ENCODE data around the gene ZNF710. TPM values are rescaled to one million over a fixed set of nuclear protein-coding genes. Genes with fewer than 3 reads are reported as not detected.

The ZNF710 gene
- total RNA-seq, 2 experiments from 2014 or later, result 13.8 to 19.0 TPM

DNA sequence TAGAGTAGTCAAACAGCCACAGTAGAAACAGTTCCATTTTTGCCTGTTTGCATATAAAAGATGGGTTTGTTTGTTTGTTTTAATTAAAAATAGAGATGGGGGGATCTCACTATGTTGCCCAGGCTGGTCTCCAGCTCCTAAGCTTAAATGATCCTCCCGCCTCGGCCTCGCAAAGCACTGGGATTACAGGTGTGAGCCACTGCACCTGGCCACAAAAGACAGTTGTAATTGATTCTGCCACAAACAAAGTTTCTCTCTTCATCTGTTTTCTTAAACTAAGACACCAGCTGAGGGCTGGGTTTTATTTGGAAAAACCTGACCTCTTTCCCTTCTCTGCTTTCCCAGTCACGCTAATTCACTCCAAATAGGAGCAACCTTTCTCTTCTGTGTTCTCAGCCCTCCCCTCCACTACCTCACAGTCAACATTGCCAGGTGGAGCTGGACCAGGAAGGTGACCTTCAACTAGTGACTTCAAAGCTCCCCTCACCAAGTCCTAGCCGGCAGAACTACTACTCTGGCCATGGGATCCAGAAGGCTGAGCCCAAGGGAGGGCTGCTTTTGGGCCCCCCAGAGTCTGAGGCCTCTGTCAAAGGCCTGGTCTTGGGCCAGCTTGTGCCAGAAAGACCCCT lies 102.7 kb downstream of the ZNF710 start:
- no peak overlapping the region for H3K4me3 ChIP-seq (ENCODE audit: low read depth, low read length, poor library complexity, severe bottlenecking)
- BruUV-seq (replicated peaks), result no TSS peak
- TF ChIP-seq, protein P1, sequence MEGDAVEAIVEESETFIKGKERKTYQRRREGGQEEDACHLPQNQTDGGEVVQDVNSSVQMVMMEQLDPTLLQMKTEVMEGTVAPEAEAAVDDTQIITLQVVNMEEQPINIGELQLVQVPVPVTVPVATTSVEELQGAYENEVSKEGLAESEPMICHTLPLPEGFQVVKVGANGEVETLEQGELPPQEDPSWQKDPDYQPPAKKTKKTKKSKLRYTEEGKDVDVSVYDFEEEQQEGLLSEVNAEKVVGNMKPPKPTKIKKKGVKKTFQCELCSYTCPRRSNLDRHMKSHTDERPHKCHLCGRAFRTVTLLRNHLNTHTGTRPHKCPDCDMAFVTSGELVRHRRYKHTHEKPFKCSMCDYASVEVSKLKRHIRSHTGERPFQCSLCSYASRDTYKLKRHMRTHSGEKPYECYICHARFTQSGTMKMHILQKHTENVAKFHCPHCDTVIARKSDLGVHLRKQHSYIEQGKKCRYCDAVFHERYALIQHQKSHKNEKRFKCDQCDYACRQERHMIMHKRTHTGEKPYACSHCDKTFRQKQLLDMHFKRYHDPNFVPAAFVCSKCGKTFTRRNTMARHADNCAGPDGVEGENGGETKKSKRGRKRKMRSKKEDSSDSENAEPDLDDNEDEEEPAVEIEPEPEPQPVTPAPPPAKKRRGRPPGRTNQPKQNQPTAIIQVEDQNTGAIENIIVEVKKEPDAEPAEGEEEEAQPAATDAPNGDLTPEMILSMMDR (conservative IDR thresholded peaks at IDR 0.05; ENCODE audit: low read length), result no peak
- no peak overlapping the region for H3K27ac ChIP-seq (ENCODE audit: low read depth, low read length, poor library complexity, severe bottlenecking)
- CTCF ChIA-PET (ENCODE audit: unreplicated experiment), result no interaction called here
- no peaks in the 10 kb centered on the region for H4K20me1 ChIP-seq (ENCODE audit: insufficient read depth, low read length)
- no peaks in the 10 kb centered on the region for H3K9me2 ChIP-seq (ENCODE audit: insufficient read depth, low read length)
- peaks cover 28% of the 10 kb centered on the region for H3K79me2 ChIP-seq (ENCODE audit: insufficient read depth, low read depth, low read length)
- H2AFZ ChIP-seq (ENCODE audit: low read length), result no peak overlapping the region
- H3K9me3 ChIP-seq (ENCODE audit: low read length), result no peaks in the 10 kb centered on the region
- POLR2A ChIA-PET, result interaction anchor here (1.0 kb wide), 2 partner anchors 88 to 336 kb away, joined by 3 read pairs; no protein-coding TSS in a partner anchor
- intact Hi-C loops (cut with micrococcal nuclease; ENCODE audit: unreplicated experiment), result loop anchor here (5.0 kb wide), 2 partner anchors 88 to 128 kb away; partner anchors contain the start of genes CIB1 and GDPGP1
- 0 out of 2 replicates have a peak overlapping the region, but pooled peaks have one; percentile 7 for H3K4me2 ChIP-seq (ENCODE audit: low read length)
- H3K4me1 ChIP-seq (ENCODE audit: insufficient read depth, low read length, poor library complexity, severe bottlenecking), result peaks cover 42% of the 10 kb centered on the region
- no peak for DNase-seq (ENCODE audit: low spot score)
- H3K36me3 ChIP-seq (ENCODE audit: insufficient read depth, low read length), result no peaks in the 10 kb centered on the region

DNA sequence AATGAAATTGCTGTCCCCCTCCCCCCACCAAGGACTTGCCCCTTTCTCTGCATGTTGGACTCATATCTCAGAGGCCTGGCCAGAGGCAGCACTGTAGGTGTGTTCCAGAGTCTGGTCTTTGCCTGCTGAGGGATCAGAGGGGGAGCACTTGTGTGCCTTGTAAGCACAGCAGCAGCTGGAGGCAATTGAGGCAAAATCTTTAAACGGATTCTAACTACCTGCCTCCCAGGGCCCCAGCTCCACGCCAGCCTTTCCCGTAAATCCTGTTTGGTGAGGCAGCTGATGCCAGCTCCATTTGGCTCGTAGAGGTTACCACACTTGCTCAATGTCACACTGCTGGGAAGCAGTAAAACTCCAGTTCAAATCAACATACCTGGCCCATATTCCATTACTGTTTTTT lies 103.4 kb downstream of the ZNF710 start:
- H4K20me1 ChIP-seq (ENCODE audit: insufficient read depth, low read length), result no peaks in the 10 kb centered on the region
- H3K79me2 ChIP-seq (ENCODE audit: insufficient read depth, low read depth, low read length), result peaks cover 21% of the 10 kb centered on the region
- no peak overlapping the region for H3K4me3 ChIP-seq (ENCODE audit: low read depth, low read length, poor library complexity, severe bottlenecking)
- TF ChIP-seq, protein P1 (conservative IDR thresholded peaks at IDR 0.05; ENCODE audit: low read length), result no peak
- no peak for TF ChIP-seq EZH2phosphoT487 (IDR thresholded peaks at IDR 0.05; ENCODE audit: borderline replicate concordance, low read depth, low read length)
- intact Hi-C loops (cut with micrococcal nuclease; ENCODE audit: unreplicated experiment), result loop anchor here (5.0 kb wide), 2 partner anchors 88 to 128 kb away; partner anchors contain the start of genes CIB1 and GDPGP1
- ChIA-PET POLR2A (no interaction called here), CTCF (ENCODE audit: unreplicated experiment) (no interaction called here)
- H3K4me1 ChIP-seq (ENCODE audit: insufficient read depth, low read length, poor library complexity, severe bottlenecking), result peaks cover 35% of the 10 kb centered on the region
- no peaks in the 10 kb centered on the region for H3K9me2 ChIP-seq (ENCODE audit: insufficient read depth, low read length)
- H3K36me3 ChIP-seq (ENCODE audit: insufficient read depth, low read length), result no peaks in the 10 kb centered on the region
- no peaks in the 10 kb centered on the region for H3K9me3 ChIP-seq (ENCODE audit: low read length)
- no peak overlapping the region for H3K27ac ChIP-seq (ENCODE audit: low read depth, low read length, poor library complexity, severe bottlenecking)
- no peak overlapping the region for H3K4me2 ChIP-seq (ENCODE audit: low read length)
- H2AFZ ChIP-seq (ENCODE audit: low read length), result no peak overlapping the region
- no TSS peak for BruUV-seq (replicated peaks)
- DNase-seq (ENCODE audit: low spot score), result no peak

DNA sequence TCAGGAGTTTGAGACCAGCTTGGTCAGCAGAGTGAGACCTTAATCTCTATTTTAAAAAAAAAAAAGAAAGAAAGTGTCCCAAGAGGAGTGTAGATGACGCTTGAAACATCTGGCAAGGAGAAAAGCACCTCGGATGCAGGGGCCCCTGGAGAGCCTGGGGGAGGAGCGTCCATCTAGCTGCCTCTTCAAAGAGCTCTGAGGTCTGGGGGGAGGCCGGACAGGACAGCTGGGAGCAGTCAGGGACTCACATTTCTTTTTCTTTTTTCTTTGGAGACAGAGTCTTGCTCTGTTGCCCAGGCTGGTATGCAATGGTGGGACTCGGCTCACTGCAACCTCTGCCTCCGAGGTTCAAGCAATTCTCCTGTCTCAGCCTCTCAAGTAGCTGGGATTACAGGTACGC lies 104.4 kb downstream of the ZNF710 start:
- no peaks in the 10 kb centered on the region for H3K36me3 ChIP-seq (ENCODE audit: insufficient read depth, low read length)
- H3K27ac ChIP-seq (ENCODE audit: low read depth, low read length, poor library complexity, severe bottlenecking), result no peak overlapping the region
- H4K20me1 ChIP-seq (ENCODE audit: insufficient read depth, low read length), result no peaks in the 10 kb centered on the region
- ChIA-PET CTCF (ENCODE audit: unreplicated experiment) (no interaction called here), POLR2A (interaction anchor here (0.6 kb wide), 2 partner anchors 24 to 287 kb away, joined by 3 to 4 read pairs; no protein-coding TSS in a partner anchor)
- DNase-seq (ENCODE audit: low spot score), result no peak
- TF ChIP-seq EZH2phosphoT487 (IDR thresholded peaks at IDR 0.05; ENCODE audit: borderline replicate concordance, low read depth, low read length), result no peak
- TF ChIP-seq, protein P1 (conservative IDR thresholded peaks at IDR 0.05; ENCODE audit: low read length), result no peak
- no peak overlapping the region for H2AFZ ChIP-seq (ENCODE audit: low read length)
- no peak overlapping the region for H3K4me3 ChIP-seq (ENCODE audit: low read depth, low read length, poor library complexity, severe bottlenecking)
- H3K4me1 ChIP-seq (ENCODE audit: insufficient read depth, low read length, poor library complexity, severe bottlenecking), result peaks cover 25% of the 10 kb centered on the region
- no peak overlapping the region for H3K4me2 ChIP-seq (ENCODE audit: low read length)
- H3K79me2 ChIP-seq (ENCODE audit: insufficient read depth, low read depth, low read length), result peaks cover 12% of the 10 kb centered on the region
- intact Hi-C loops (cut with micrococcal nuclease; ENCODE audit: unreplicated experiment), result no loop called here
- H3K9me2 ChIP-seq (ENCODE audit: insufficient read depth, low read length), result no peaks in the 10 kb centered on the region
- no TSS peak for BruUV-seq (replicated peaks)
- no peaks in the 10 kb centered on the region for H3K9me3 ChIP-seq (ENCODE audit: low read length)

Data from OCI-LY7 (cell line).